ENCODE measurements around the gene STK16. TPM values are rescaled to one million over a fixed set of nuclear protein-coding genes. Genes with fewer than 3 reads are reported as not detected.

Gene STK16
- total and polyA plus RNA-seq, 10 donors = 17.0 to 47.6 (median 29.5) TPM

- DNase-seq = peak; percentile 99
- intact Hi-C loops (cut with DNase I; ENCODE audit: low total_unique reads) = loop anchor here (5.0 kb wide), 1 partner anchor 132 kb away; the partner anchor contains the start of gene NHEJ1
- Histone ChIP-seq H3K4me1 (peaks cover 0 to 30% (median 18%) of the 10 kb centered on the region in 6 donors), H3K36me3 (no peaks in the 10 kb centered on the region), H3K27ac (peak overlapping the region; percentile 38 to 86 (median 76)), H3K9me3 (no peaks in the 10 kb centered on the region), H3K4me3 (peak overlapping the region; percentile 34 to 71 (median 48)), H3K27me3 (replicated peaks in 1 of 7) (peaks cover 0 to 18% (median 0%) of the 10 kb centered on the region in 7 donors)
- WGBS, 5 donors = 5 to 8% (median 7%) methylated on average over 44 to 67 of the region's 67 CpGs
- no peak for TF ChIP-seq POLR2A (IDR thresholded peaks at IDR 0.05)
- TF ChIP-seq POLR2AphosphoS5 (IDR thresholded peaks at IDR 0.05) = peak; percentile 79 to 88 (median 86)
- peak; percentile 89 to 100 (median 99) for TF ChIP-seq CTCF (IDR thresholded peaks at IDR 0.05 in 8 of 11, conservative IDR thresholded peaks at IDR 0.05 in 3 of 11)
Measured at GRCh38 chr2:219294356-219295351, 49.4 kb downstream of the STK16 start.

GRCh38 chr2:219296142-219296541, 50.9 kb downstream of the STK16 start:
- peak; percentile 74 for DNase-seq

GRCh38 chr2:219296631-219297391, 51.5 kb downstream of the STK16 start:
- H3K4me1 ChIP-seq = peaks cover 0 to 26% (median 18%) of the 10 kb centered on the region in 6 donors
- intact Hi-C loops (cut with DNase I; ENCODE audit: low total_unique reads) = no loop called here
- no peaks in the 10 kb centered on the region for H3K36me3 ChIP-seq
- 82 to 85% (median 85%) methylated on average over 14 to 25 of the region's 25 CpGs for WGBS, 5 donors
- no peak overlapping the region for H3K27ac ChIP-seq
- H3K27me3 ChIP-seq (replicated peaks in 1 of 7) = peaks cover 0 to 38% (median 4%) of the 10 kb centered on the region in 7 donors
- DNase-seq = peak; percentile 76
- H3K4me3 ChIP-seq = no peak overlapping the region
- TF ChIP-seq POLR2A (IDR thresholded peaks at IDR 0.05) = no peak
- H3K9me3 ChIP-seq = no peaks in the 10 kb centered on the region

More at GRCh38 chr2:219296142-219296541, 50.9 kb downstream of the STK16 start:
- intact Hi-C loops (cut with DNase I; ENCODE audit: low total_unique reads) = no loop called here
- 82 to 92% (median 87%) methylated on average over 9 to 14 of the region's 14 CpGs for WGBS, 5 donors
- TF ChIP-seq POLR2A (IDR thresholded peaks at IDR 0.05) = no peak
- TF ChIP-seq CTCF (IDR thresholded peaks at IDR 0.05 in 8 of 11, conservative IDR thresholded peaks at IDR 0.05 in 3 of 11) = no peak
- no peak for TF ChIP-seq POLR2AphosphoS5 (IDR thresholded peaks at IDR 0.05)
- H3K36me3 ChIP-seq = no peaks in the 10 kb centered on the region
- peaks cover 0 to 26% (median 18%) of the 10 kb centered on the region in 6 donors for H3K4me1 ChIP-seq
- no peak overlapping the region for H3K4me3 ChIP-seq
- no peak overlapping the region for H3K27ac ChIP-seq
- H3K9me3 ChIP-seq = no peaks in the 10 kb centered on the region
- H3K27me3 ChIP-seq (replicated peaks in 1 of 7) = peaks cover 0 to 31% (median 4%) of the 10 kb centered on the region in 7 donors

DNA sequence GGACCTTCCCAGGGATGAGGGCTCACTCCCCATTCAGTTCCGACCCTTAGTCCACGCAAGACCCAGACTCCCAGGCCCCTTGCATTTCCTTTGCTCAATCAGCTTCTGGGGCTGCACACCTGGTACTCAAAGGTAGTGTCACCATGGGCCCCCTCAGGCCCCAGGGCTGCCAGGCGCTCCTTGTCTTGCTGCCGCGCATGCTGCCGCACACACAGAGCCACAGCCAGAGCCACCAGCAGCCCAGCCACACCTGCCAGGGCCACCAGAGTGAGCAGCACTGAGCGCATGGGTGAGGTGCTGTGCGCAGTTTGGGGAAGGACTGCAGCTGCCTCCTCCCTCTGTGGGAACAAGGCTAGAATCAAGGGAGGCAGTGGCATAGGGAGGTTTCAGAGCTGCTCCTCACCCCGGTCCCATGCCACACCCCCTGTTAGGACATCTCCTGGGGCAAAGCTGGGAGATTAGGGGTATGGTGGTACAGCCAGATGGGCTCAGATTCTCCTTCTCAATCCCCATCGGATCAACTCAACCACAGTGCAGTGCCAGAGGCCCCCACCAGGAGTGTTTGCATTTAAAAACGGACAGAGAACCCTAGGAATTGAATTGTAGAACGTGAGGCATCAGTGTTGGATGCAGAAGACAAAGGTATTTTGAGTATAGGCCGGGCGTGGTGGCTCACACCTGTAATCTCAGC, 52.6 kb downstream of the STK16 start:
- peak; percentile 74 for DNase-seq
- H3K27me3 ChIP-seq (replicated peaks in 1 of 7) = peaks cover 0 to 49% (median 4%) of the 10 kb centered on the region in 7 donors
- H3K27ac ChIP-seq = no peak overlapping the region
- 77 to 88% (median 81%) methylated on average over 14 of the region's 14 CpGs for WGBS, 5 donors
- H3K4me1 ChIP-seq = peaks cover 0 to 26% (median 18%) of the 10 kb centered on the region in 6 donors
- no peaks in the 10 kb centered on the region for H3K9me3 ChIP-seq
- intact Hi-C loops (cut with DNase I; ENCODE audit: low total_unique reads) = no loop called here
- H3K4me3 ChIP-seq = no peak overlapping the region
- no peak for TF ChIP-seq POLR2A (IDR thresholded peaks at IDR 0.05)
- TF ChIP-seq POLR2AphosphoS5 (IDR thresholded peaks at IDR 0.05) = no peak
- no peak for TF ChIP-seq CTCF (IDR thresholded peaks at IDR 0.05 in 8 of 11, conservative IDR thresholded peaks at IDR 0.05 in 3 of 11)
- no peaks in the 10 kb centered on the region for H3K36me3 ChIP-seq
